ENCODE data around the gene SKIL. TPM values are rescaled to one million over a fixed set of nuclear protein-coding genes. Genes with fewer than 3 reads are reported as not detected.

The SKIL gene
- total RNA-seq, 1 experiment from 2014 or later = 47.9 TPM

DNA sequence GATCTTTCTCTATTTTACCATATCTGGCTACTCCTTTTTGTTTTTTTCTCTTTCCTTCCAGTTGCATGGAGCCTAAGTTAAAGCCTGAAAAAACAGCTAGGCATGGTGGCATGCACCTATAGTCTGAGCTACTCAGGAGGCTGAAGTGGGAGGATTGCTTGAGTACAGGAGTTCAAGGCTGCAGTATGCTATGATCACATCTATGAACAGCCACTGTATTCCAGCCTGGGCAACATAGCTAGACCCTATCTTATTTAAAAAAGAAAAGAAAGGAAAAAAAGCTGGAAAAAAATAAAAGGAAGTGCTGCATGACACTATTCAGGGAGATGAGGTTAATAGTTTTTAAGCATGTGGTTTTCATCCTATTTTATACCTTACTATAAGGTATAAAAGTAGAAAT is 4.0 kb upstream of the SKIL start:
- Histone ChIP-seq H3K36me3 (ENCODE audit: insufficient read depth, low read length, poor library complexity, severe bottlenecking) (no peaks in the 10 kb centered on the region), H3K4me3 (ENCODE audit: low read depth, low read length, poor library complexity, severe bottlenecking) (no peak overlapping the region), H3K4me1 (ENCODE audit: insufficient read depth, low read length, poor library complexity, severe bottlenecking) (peaks cover 5% of the 10 kb centered on the region), H3K9me3 (ENCODE audit: low read depth, low read length, poor library complexity, severe bottlenecking) (no peaks in the 10 kb centered on the region), H3K27ac (ENCODE audit: low read depth, low read length, poor library complexity, severe bottlenecking) (no peak overlapping the region), H3K27me3 (replicated peaks; ENCODE audit: insufficient read depth, low read depth, low read length, poor library complexity) (no peaks in the 10 kb centered on the region)
- BruUV-seq (replicated peaks) = no TSS peak
- no peak for DNase-seq (ENCODE audit: low spot score)
- POLR2A ChIA-PET (ENCODE audit: low non-redundant PET) = no interaction called here
- no peak for TF ChIP-seq EZH2 (IDR thresholded peaks at IDR 0.05; ENCODE audit: borderline replicate concordance, low read depth, low read length, poor library complexity, severe bottlenecking)
- TF ChIP-seq, protein P1, sequence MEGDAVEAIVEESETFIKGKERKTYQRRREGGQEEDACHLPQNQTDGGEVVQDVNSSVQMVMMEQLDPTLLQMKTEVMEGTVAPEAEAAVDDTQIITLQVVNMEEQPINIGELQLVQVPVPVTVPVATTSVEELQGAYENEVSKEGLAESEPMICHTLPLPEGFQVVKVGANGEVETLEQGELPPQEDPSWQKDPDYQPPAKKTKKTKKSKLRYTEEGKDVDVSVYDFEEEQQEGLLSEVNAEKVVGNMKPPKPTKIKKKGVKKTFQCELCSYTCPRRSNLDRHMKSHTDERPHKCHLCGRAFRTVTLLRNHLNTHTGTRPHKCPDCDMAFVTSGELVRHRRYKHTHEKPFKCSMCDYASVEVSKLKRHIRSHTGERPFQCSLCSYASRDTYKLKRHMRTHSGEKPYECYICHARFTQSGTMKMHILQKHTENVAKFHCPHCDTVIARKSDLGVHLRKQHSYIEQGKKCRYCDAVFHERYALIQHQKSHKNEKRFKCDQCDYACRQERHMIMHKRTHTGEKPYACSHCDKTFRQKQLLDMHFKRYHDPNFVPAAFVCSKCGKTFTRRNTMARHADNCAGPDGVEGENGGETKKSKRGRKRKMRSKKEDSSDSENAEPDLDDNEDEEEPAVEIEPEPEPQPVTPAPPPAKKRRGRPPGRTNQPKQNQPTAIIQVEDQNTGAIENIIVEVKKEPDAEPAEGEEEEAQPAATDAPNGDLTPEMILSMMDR (conservative IDR thresholded peaks at IDR 0.05; ENCODE audit: low read depth, low read length) = no peak
- CTCF ChIA-PET = no interaction called here
- intact Hi-C loops (cut with micrococcal nuclease; ENCODE audit: unreplicated experiment) = no loop called here

DNA sequence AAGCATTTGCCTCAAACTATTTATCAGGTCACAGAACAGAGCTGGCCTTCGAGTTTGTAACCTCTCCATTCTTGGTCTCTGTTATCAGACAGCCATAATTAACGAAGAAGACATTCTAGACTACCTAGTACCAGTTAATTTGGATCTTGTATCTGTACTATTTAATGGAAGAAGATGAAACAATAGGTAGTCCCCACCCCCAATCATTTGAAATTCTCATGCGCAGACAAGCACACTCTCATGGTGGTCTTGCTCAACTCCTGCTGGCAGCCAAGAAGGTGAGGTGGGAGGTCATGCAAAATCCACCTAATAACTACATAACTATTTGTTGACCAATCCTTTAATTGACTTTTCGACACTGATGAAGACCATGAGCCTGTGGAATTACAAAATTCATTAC is 2.8 kb upstream of the SKIL start:
- no peak for DNase-seq (ENCODE audit: low spot score)
- Histone ChIP-seq H3K4me1 (ENCODE audit: insufficient read depth, low read length, poor library complexity, severe bottlenecking) (peaks cover 14% of the 10 kb centered on the region), H3K27me3 (replicated peaks; ENCODE audit: insufficient read depth, low read depth, low read length, poor library complexity) (no peaks in the 10 kb centered on the region), H3K36me3 (ENCODE audit: insufficient read depth, low read length, poor library complexity, severe bottlenecking) (no peaks in the 10 kb centered on the region), H3K9me3 (ENCODE audit: low read depth, low read length, poor library complexity, severe bottlenecking) (no peaks in the 10 kb centered on the region), H3K27ac (ENCODE audit: low read depth, low read length, poor library complexity, severe bottlenecking) (no peak overlapping the region), H3K4me3 (ENCODE audit: low read depth, low read length, poor library complexity, severe bottlenecking) (no peak overlapping the region)
- no TSS peak for BruUV-seq (replicated peaks)
- ChIA-PET POLR2A (ENCODE audit: low non-redundant PET) (no interaction called here), CTCF (no interaction called here)
- intact Hi-C loops (cut with micrococcal nuclease; ENCODE audit: unreplicated experiment) = loop anchor here (5.0 kb wide), 1 partner anchor 132 kb away; the partner anchor contains the start of gene PRKCI
- TF ChIP-seq, protein P1 (conservative IDR thresholded peaks at IDR 0.05; ENCODE audit: low read depth, low read length) = no peak
- TF ChIP-seq EZH2 (IDR thresholded peaks at IDR 0.05; ENCODE audit: borderline replicate concordance, low read depth, low read length, poor library complexity, severe bottlenecking) = no peak

DNA sequence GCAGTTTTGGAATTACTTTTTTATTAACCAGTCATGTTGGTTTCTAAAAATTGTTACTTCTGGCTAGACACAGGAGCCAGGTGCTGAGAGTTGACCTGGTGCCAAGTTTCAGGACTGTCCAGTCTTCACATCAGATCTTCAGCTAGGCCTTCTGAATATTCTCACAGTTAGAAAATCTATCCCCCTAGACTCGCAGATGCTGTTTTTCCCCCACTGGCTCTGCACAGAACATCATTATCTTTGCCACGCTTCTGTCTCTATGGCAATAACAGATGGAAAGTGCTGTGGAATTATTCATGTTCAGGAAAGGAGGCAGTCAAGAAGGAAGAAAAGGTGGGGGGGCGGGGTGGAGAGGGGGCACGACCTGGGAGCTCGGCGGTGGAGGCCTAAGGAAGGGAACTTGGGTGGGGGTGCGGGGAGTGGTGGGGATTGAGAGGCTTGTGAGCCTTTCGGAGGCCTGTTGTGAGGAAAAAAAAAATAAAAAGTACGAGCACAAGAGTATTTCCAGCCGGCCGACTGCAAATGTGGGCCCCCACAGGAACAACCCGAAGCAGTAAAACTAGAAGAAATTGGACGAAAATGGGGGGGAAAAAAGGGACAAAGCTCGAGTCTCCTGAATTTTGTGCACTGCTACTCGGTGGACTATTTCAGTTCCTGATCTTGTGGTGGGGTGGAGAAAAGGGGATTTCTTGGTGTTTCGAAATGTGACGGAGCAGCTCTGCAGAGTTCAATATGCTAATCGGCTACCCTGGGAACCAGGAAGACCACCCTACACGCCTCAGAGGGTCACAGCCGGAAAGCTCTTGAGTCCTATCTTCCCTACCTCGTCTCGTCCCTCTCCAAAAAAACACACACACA is 1.5 kb upstream of the SKIL start:
- ChIA-PET POLR2A (ENCODE audit: low non-redundant PET) (no interaction called here), CTCF (interaction anchor here (1.1 kb wide), 1 partner anchor 456 kb away, joined by 4 read pairs; no protein-coding TSS in a partner anchor)
- intact Hi-C loops (cut with micrococcal nuclease; ENCODE audit: unreplicated experiment) = loop anchor here (5.0 kb wide), 1 partner anchor 134 kb away; the partner anchor contains the start of gene PRKCI
- peaks cover 3% of the 10 kb centered on the region for H3K36me3 ChIP-seq (ENCODE audit: insufficient read depth, low read length, poor library complexity, severe bottlenecking)
- TSS peak; percentile 89 for BruUV-seq (replicated peaks)
- H3K27me3 ChIP-seq (replicated peaks; ENCODE audit: insufficient read depth, low read depth, low read length, poor library complexity) = no peaks in the 10 kb centered on the region
- DNase-seq (ENCODE audit: low spot score) = peak; percentile 73
- H3K4me3 ChIP-seq (ENCODE audit: low read depth, low read length, poor library complexity, severe bottlenecking) = peak overlapping the region; percentile 96
- no peaks in the 10 kb centered on the region for H3K9me3 ChIP-seq (ENCODE audit: low read depth, low read length, poor library complexity, severe bottlenecking)
- TF ChIP-seq EZH2 (IDR thresholded peaks at IDR 0.05; ENCODE audit: borderline replicate concordance, low read depth, low read length, poor library complexity, severe bottlenecking) = no peak
- TF ChIP-seq, protein P1 (conservative IDR thresholded peaks at IDR 0.05; ENCODE audit: low read depth, low read length) = no peak
- peaks cover 25% of the 10 kb centered on the region for H3K4me1 ChIP-seq (ENCODE audit: insufficient read depth, low read length, poor library complexity, severe bottlenecking)
- H3K27ac ChIP-seq (ENCODE audit: low read depth, low read length, poor library complexity, severe bottlenecking) = peak overlapping the region; percentile 74
